SU-DHL-6 (cell line): ENCODE results near the gene ZBTB21.

Experiments used
- H2AFZ ChIP-seq: fragments of 200-600 bp; sonication (generic); 2 replicates; pipeline ENCODE4 v1.6.1; 2014; ENCODE audit warnings: low read depth, mild to moderate bottlenecking, moderate library complexity, mixed read lengths, antibody characterized with exemption, low read length; ENCODE audit not compliant: severe bottlenecking
- H3F3A ChIP-seq: fragments of 200-600 bp; shearing (Covaris generic); 2 replicates; pipeline ENCODE4 v1.6.0; 2016; ENCODE audit warnings: antibody characterized with exemption, mild to moderate bottlenecking; ENCODE audit not compliant: insufficient read depth
- H3K27ac ChIP-seq: fragments of 200-600 bp; sonication (generic); 2 replicates; pipeline ENCODE4 v1.5.1; 2016; ENCODE audit warnings: low read depth, mild to moderate bottlenecking, low read length, moderate library complexity, mixed read lengths
- H3K27me3 ChIP-seq: fragments of 200-600 bp; sonication (generic), shearing (Covaris generic); 2 replicates; pipeline ENCODE4 v1.6.0; 2014; ENCODE audit warnings: mild to moderate bottlenecking, low read length
- H3K36me3 ChIP-seq: fragments of 200-600 bp; sonication (generic); 2 replicates; pipeline ENCODE4 v1.6.1; 2014; ENCODE audit warnings: mild to moderate bottlenecking, low read length, mixed read lengths
- H3K4me2 ChIP-seq: fragments of 300-600, 200-600 bp; shearing (Covaris generic), sonication (generic); 2 replicates; pipeline ENCODE4 v1.6.0; 2014; ENCODE audit warnings: low read length, low read depth, mild to moderate bottlenecking; ENCODE audit not compliant: poor library complexity, severe bottlenecking
- H3K4me3 ChIP-seq: fragments of 200-600 bp; sonication (generic); 2 replicates; pipeline ENCODE4 v1.5.1; 2014; ENCODE audit warnings: antibody characterized with exemption, low read length, mild to moderate bottlenecking, mixed read lengths; ENCODE audit not compliant: insufficient read depth, poor library complexity, severe bottlenecking
- H3K79me2 ChIP-seq: fragments of 200-600 bp; sonication (generic); 2 replicates; pipeline ENCODE4 v1.6.1; 2014; ENCODE audit warnings: mild to moderate bottlenecking, low read length, moderate library complexity; ENCODE audit not compliant: insufficient read depth
- H3K9ac ChIP-seq: fragments of 200-600 bp; sonication (generic); 2 replicates; pipeline ENCODE4 v1.7.0; 2014; ENCODE audit warnings: mild to moderate bottlenecking, low read length
- H3K9me2 ChIP-seq: fragments of 200-600 bp; sonication (generic); replicated peaks from 2 replicates; pipeline ENCODE4 v1.6.1; 2014; ENCODE audit warnings: low read length; ENCODE audit not compliant: insufficient read depth
- H3K9me3 ChIP-seq: fragments of 200-600 bp; sonication (generic); 2 replicates; pipeline ENCODE4 v1.6.1; 2014; ENCODE audit warnings: low read length, mixed read lengths; ENCODE audit not compliant: insufficient read depth
- H4K20me1 ChIP-seq: fragments of 200-600 bp; sonication (generic); 2 replicates; pipeline ENCODE4 v1.6.1; 2014; ENCODE audit warnings: low read depth, mild to moderate bottlenecking, antibody characterized with exemption, low read length, moderate library complexity, mixed read lengths
- EZH2phosphoT487 ChIP-seq: fragments of 200-600 bp; sonication (generic), shearing (Covaris generic); conservative IDR thresholded peaks from 2 replicates; pipeline ENCODE4 v1.6.1; 2018; ENCODE audit warnings: mild to moderate bottlenecking, antibody characterized with exemption, low read length, moderate library complexity, mixed read lengths
- TF ChIP-seq, protein P1 (sequence below): fragments of 200-600 bp; sonication (generic); IDR thresholded peaks from one replicate; pipeline ENCODE4 v1.5.1; 2017; ENCODE audit warnings: antibody characterized with exemption, mild to moderate bottlenecking, low read length, moderate library complexity; ENCODE audit not compliant: insufficient read depth, poor library complexity, severe bottlenecking

The ZBTB21 gene

GRCh38 chr21:42044871-42045495 is 34.8 kb upstream of the ZBTB21 start:
- Histone ChIP-seq H4K20me1 (no peaks in the 10 kb centered on the region), H3K4me2 (no peak overlapping the region), H3K36me3 (no peaks in the 10 kb centered on the region), H3K9me3 (no peaks in the 10 kb centered on the region), H2AFZ (no peak overlapping the region), H3K9ac (no peak overlapping the region), H3K27ac (no peak overlapping the region), H3K27me3 (no peaks in the 10 kb centered on the region), H3K79me2 (no peaks in the 10 kb centered on the region), H3K9me2 (no peaks in the 10 kb centered on the region), H3K4me3 (no peak overlapping the region), H3F3A (no peaks in the 10 kb centered on the region)
- no peak for TF ChIP-seq EZH2phosphoT487
- TF ChIP-seq, protein P1, sequence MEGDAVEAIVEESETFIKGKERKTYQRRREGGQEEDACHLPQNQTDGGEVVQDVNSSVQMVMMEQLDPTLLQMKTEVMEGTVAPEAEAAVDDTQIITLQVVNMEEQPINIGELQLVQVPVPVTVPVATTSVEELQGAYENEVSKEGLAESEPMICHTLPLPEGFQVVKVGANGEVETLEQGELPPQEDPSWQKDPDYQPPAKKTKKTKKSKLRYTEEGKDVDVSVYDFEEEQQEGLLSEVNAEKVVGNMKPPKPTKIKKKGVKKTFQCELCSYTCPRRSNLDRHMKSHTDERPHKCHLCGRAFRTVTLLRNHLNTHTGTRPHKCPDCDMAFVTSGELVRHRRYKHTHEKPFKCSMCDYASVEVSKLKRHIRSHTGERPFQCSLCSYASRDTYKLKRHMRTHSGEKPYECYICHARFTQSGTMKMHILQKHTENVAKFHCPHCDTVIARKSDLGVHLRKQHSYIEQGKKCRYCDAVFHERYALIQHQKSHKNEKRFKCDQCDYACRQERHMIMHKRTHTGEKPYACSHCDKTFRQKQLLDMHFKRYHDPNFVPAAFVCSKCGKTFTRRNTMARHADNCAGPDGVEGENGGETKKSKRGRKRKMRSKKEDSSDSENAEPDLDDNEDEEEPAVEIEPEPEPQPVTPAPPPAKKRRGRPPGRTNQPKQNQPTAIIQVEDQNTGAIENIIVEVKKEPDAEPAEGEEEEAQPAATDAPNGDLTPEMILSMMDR = no peak

GRCh38 chr21:42043961-42044360 is 33.8 kb upstream of the ZBTB21 start:
- H3K79me2 ChIP-seq = no peaks in the 10 kb centered on the region
- no peak overlapping the region for H3K9ac ChIP-seq
- no peaks in the 10 kb centered on the region for H4K20me1 ChIP-seq
- no peak overlapping the region for H2AFZ ChIP-seq
- H3K9me3 ChIP-seq = no peaks in the 10 kb centered on the region
- no peaks in the 10 kb centered on the region for H3K9me2 ChIP-seq
- no peaks in the 10 kb centered on the region for H3F3A ChIP-seq
- H3K4me2 ChIP-seq = no peak overlapping the region
- H3K27me3 ChIP-seq = no peaks in the 10 kb centered on the region
- H3K4me3 ChIP-seq = no peak overlapping the region
- TF ChIP-seq, protein P1 = no peak
- no peak for TF ChIP-seq EZH2phosphoT487
- no peak overlapping the region for H3K27ac ChIP-seq
- no peaks in the 10 kb centered on the region for H3K36me3 ChIP-seq

GRCh38 chr21:42043201-42043895 is 33.2 kb upstream of the ZBTB21 start:
- Histone ChIP-seq H3K4me3 (no peak overlapping the region), H3F3A (no peaks in the 10 kb centered on the region), H3K9me3 (no peaks in the 10 kb centered on the region), H3K27ac (no peak overlapping the region), H2AFZ (no peak overlapping the region), H3K79me2 (no peaks in the 10 kb centered on the region), H3K9ac (no peak overlapping the region), H3K4me2 (no peak overlapping the region), H4K20me1 (no peaks in the 10 kb centered on the region), H3K9me2 (no peaks in the 10 kb centered on the region), H3K36me3 (no peaks in the 10 kb centered on the region), H3K27me3 (no peaks in the 10 kb centered on the region)
- TF ChIP-seq, protein P1 = no peak
- TF ChIP-seq EZH2phosphoT487 = no peak
